Panc1 (cell line): Measurements from ENCODE around the gene ALPL. TPM values are rescaled to one million over a fixed set of nuclear protein-coding genes. Genes with fewer than 3 reads are reported as not detected.

Experiments
- ATAC-seq: fragments of 200-7000 bp; cut with Tn5 transposase; 2 replicates; pipeline ENCODE4 v1.9.1; 2020; ENCODE audit warnings: mild to moderate bottlenecking, moderate library complexity
- BruUV-seq: library from RNA; stranded (reverse); fragments of 400-500 nt; replicated peaks from 2 replicates; lab custom pipeline; 2021; lab: Mats Ljungman, UMichigan
- CTCF ChIA-PET: fragments of 300-600 bp; sonication (Branson Sonifier 250); formaldehyde crosslinking; loops from one replicate; lab custom pipeline; 2022; ENCODE audit warnings: antibody characterized with exemption; lab: Charles Lee
- POLR2A ChIA-PET: fragments of 300-600 bp; sonication (Branson Sonifier 250); formaldehyde crosslinking; loops from one replicate; lab custom pipeline; 2022; ENCODE audit warnings: antibody characterized with exemption; lab: Charles Lee
- DNase-seq: peaks from one replicate; pipeline ENCODE4 v3.0.0-alpha.2; 2010; ENCODE audit warnings: low read depth, low spot score
- H3K27ac ChIP-seq: 2 replicates; pipeline ENCODE4 v1.5.1; 2011; ENCODE audit warnings: mild to moderate bottlenecking, low read length, inconsistent platforms
- H3K27me3 ChIP-seq: fragments of 200-500 bp; sonication (Bioruptor generic); 2 replicates; pipeline ENCODE4 v1.6.0; 2014; ENCODE audit warnings: low read length, inconsistent platforms; ENCODE audit not compliant: control insufficient read depth, insufficient read depth
- H3K36me3 ChIP-seq: fragments of 200-500 bp; sonication (Bioruptor generic); 2 replicates; pipeline ENCODE4 v1.5.1; 2014; ENCODE audit warnings: inconsistent platforms, mild to moderate bottlenecking, low read length, moderate library complexity; ENCODE audit not compliant: control insufficient read depth, insufficient read depth
- H3K4me1 ChIP-seq: 2 replicates; pipeline ENCODE4 v1.5.1; 2011; ENCODE audit warnings: inconsistent platforms, mild to moderate bottlenecking, low read length, moderate library complexity; ENCODE audit not compliant: control insufficient read depth, insufficient read depth
- H3K4me3 ChIP-seq, 2 experiments: 2 replicates each; pipeline ENCODE4 v1.5.1; 2011 to 2012; ENCODE audit warnings: low read depth in 2 of 2, low read length in 2 of 2, mild to moderate bottlenecking in 2 of 2, inconsistent platforms in 1 of 2, moderate library complexity in 1 of 2
- H3K9me3 ChIP-seq: fragments of 200-500 bp; sonication (Bioruptor generic); 2 replicates; pipeline ENCODE4 v1.5.1; 2014; ENCODE audit warnings: low read depth, mild to moderate bottlenecking, inconsistent platforms, low read length, moderate library complexity; ENCODE audit not compliant: control insufficient read depth, insufficient read depth
- CTCF ChIP-seq: fragments of 450-650 bp; IDR thresholded peaks from 2 replicates; pipeline ENCODE4 v1.5.1; 2017; ENCODE audit warnings: mild to moderate bottlenecking
- POLR2AphosphoS5 ChIP-seq: IDR thresholded peaks from 2 replicates; pipeline ENCODE4 v1.6.1; 2012; ENCODE audit warnings: mild to moderate bottlenecking, low read depth, low read length, moderate library complexity
- REST ChIP-seq, 2 experiments: IDR thresholded peaks; 2 replicates each; pipeline ENCODE4 v1.6.1; 2011 to 2012; ENCODE audit warnings: low read depth in 2 of 2, control low read depth in 1 of 2, low read length in 1 of 2, mild to moderate bottlenecking in 1 of 2, moderate library complexity in 1 of 2; ENCODE audit not compliant: insufficient read depth in 1 of 2
- SIN3A ChIP-seq: IDR thresholded peaks from 2 replicates; pipeline ENCODE4 v1.6.1; 2012; ENCODE audit warnings: low read depth, mild to moderate bottlenecking, low read length, moderate library complexity, borderline replicate concordance; ENCODE audit not compliant: insufficient read depth
- TCF7L2 ChIP-seq: IDR thresholded peaks from 2 replicates; pipeline ENCODE4 v1.6.1; 2011; ENCODE audit warnings: mild to moderate bottlenecking, low read depth, low read length, inconsistent platforms
- in situ Hi-C: cut with HindIII; loops from 2 replicates; pipeline ENCODE4 v1.10.0; 2016; ENCODE audit warnings: low sequenced_read_pairs, low pct_unique_long_range_greater_than_20kb
- intact Hi-C: fragments of 100-400 bp; cut with micrococcal nuclease; formaldehyde crosslinking; loops from one replicate; pipeline ENCODE4 v1.10.0; 2022; ENCODE audit not compliant: unreplicated experiment
- total RNA-seq: library from RNA; stranded (reverse); gene quantifications from one replicate; pipeline ENCODE4 v1.2.1, GENCODE V29; 2021; ENCODE audit not compliant: unreplicated experiment

Gene ALPL
- total RNA-seq, 1 experiment from 2014 or later: 0.82 TPM

- Histone ChIP-seq H3K4me1 (peaks cover 3% of the 10 kb centered on the region; the same call in 1 of the 2 replicates), H3K9me3 (no peaks in the 10 kb centered on the region), H3K4me3 (no peak overlapping the region), H3K27ac (no peak overlapping the region), H3K36me3 (no peaks in the 10 kb centered on the region), H3K27me3 (no peaks in the 10 kb centered on the region)
- no TSS peak for BruUV-seq
- TF ChIP-seq POLR2AphosphoS5: no peak
- TF ChIP-seq SIN3A: no peak
- no peak for TF ChIP-seq TCF7L2
- TF ChIP-seq REST (IDR thresholded peaks at IDR 0.05; ENCODE audit: insufficient read depth in 1 of 2, low read depth in 2 of 2, low read length in 1 of 2): no peak
- TF ChIP-seq CTCF: no peak
- ATAC-seq: no peak
- CTCF ChIA-PET: interaction anchor here (0.5 to 0.6 kb wide), 2 partner anchors 26 to 493 kb away, joined by 4 to 5 read pairs; no protein-coding TSS in a partner anchor
- in situ Hi-C loops (no loop called here), intact Hi-C loops (no loop called here)
- POLR2A ChIA-PET: no interaction called here
- no peak for DNase-seq
These were observed 2.6 kb downstream of the ALPL start for GRCh38 chr1:21511579-21512522.

- no peaks in the 10 kb centered on the region for H3K9me3 ChIP-seq
- ATAC-seq (no peak), DNase-seq (no peak)
- CTCF ChIA-PET: no interaction called here
- H3K27me3 ChIP-seq: no peaks in the 10 kb centered on the region
- H3K27ac ChIP-seq: no peak overlapping the region
- in situ Hi-C loops (no loop called here), intact Hi-C loops (no loop called here)
- H3K36me3 ChIP-seq: no peaks in the 10 kb centered on the region
- no peak for TF ChIP-seq TCF7L2
- POLR2A ChIA-PET: no interaction called here
- no TSS peak for BruUV-seq
- no peaks in the 10 kb centered on the region for H3K4me1 ChIP-seq
- no peak overlapping the region for H3K4me3 ChIP-seq
These were observed 5.0 kb downstream of the ALPL start for GRCh38 chr1:21514245-21514644.

- intact Hi-C loops: no loop called here
- Histone ChIP-seq H3K27ac (no peak overlapping the region), H3K4me1 (no peaks in the 10 kb centered on the region), H3K4me3 (no peak overlapping the region), H3K9me3 (no peaks in the 10 kb centered on the region), H3K27me3 (no peaks in the 10 kb centered on the region), H3K36me3 (no peaks in the 10 kb centered on the region)
- DNase-seq (no peak), ATAC-seq (no peak)
- BruUV-seq: no TSS peak
- TF ChIP-seq CTCF: no peak
- no peak for TF ChIP-seq SIN3A
- no peak for TF ChIP-seq POLR2AphosphoS5
- TF ChIP-seq TCF7L2: no peak
- TF ChIP-seq REST (IDR thresholded peaks at IDR 0.05; ENCODE audit: insufficient read depth in 1 of 2, low read depth in 2 of 2, low read length in 1 of 2): no peak
- POLR2A ChIA-PET: interaction anchor here (0.5 kb wide), 1 partner anchor 10 kb away, joined by 3 read pairs; no protein-coding TSS in a partner anchor
- CTCF ChIA-PET: no interaction called here
- in situ Hi-C loops: no loop called here
These were observed 8.0 kb downstream of the ALPL start for GRCh38 chr1:21517161-21517589.
